ENCODE measurements around the gene CELSR1. TPM values are rescaled to one million over a fixed set of nuclear protein-coding genes. Genes with fewer than 3 reads are reported as not detected.

Gene CELSR1
- total and polyA plus RNA-seq, 2 donors (not counting 1 experiment from before 2014, with no cell fraction given), result 30.2 to 34.8 TPM

- DNase-seq (no peak), ATAC-seq (ENCODE audit: low read depth) (no peak)
- H3K79me2 ChIP-seq (ENCODE audit: control insufficient read depth, insufficient read depth, low read length), result no peaks in the 10 kb centered on the region
- H3K4me1 Mint-ChIP-seq, result peaks cover 13% of the 10 kb centered on the region
- H2AFZ ChIP-seq (ENCODE audit: insufficient read depth, low read depth, low read length, poor library complexity, severe bottlenecking), result no peak overlapping the region
- peaks cover 0 to 23% (median 2%) of the 10 kb centered on the region in 4 experiments for H3K27me3 ChIP-seq (replicated peaks in 1 of 4; ENCODE audit: control extremely low read depth in 1 of 4, control insufficient read depth in 3 of 4, insufficient read depth in 4 of 4, low read length in 3 of 4)
- WGBS (ENCODE audit: insufficient coverage), result 94% methylated on average over 19 of the region's 34 CpGs
- peaks cover 0 to 8% of the 10 kb centered on the region in 2 donors for H3K4me1 ChIP-seq (ENCODE audit: control insufficient read depth in 2 of 2, insufficient read depth in 2 of 2, low read length in 2 of 2)
- H3K4me3 ChIP-seq (ENCODE audit: control extremely low read depth in 1 of 5, extremely low read depth in 1 of 5, insufficient read depth in 1 of 5, low read depth in 2 of 5, low read length in 4 of 5), result no peak overlapping the region
- no peak overlapping the region for H3K27ac ChIP-seq (ENCODE audit: low read length in 2 of 2)
- no peaks in the 10 kb centered on the region for H4K20me1 ChIP-seq (ENCODE audit: control insufficient read depth, insufficient read depth, low read length, poor library complexity, severe bottlenecking)
- no peaks in the 10 kb centered on the region for H3K9me3 Mint-ChIP-seq (ENCODE audit: insufficient read depth)
- no peak overlapping the region for H3K9ac ChIP-seq (ENCODE audit: low read length)
- POLR2A ChIA-PET, result no interaction called here
- no peaks in the 10 kb centered on the region for H3K9me3 ChIP-seq (ENCODE audit: control extremely low read depth in 1 of 3, control insufficient read depth in 2 of 3, insufficient read depth in 1 of 3, low read length in 2 of 3)
- no peaks in the 10 kb centered on the region for H3K36me3 ChIP-seq (replicated peaks in 1 of 2; ENCODE audit: control extremely low read depth in 1 of 2, control insufficient read depth in 1 of 2, extremely low read depth in 1 of 2, insufficient read depth in 2 of 2, low read length in 1 of 2)
- no peak overlapping the region for H3K4me2 ChIP-seq (replicated peaks; ENCODE audit: low read depth, low read length, poor library complexity, severe bottlenecking)
- H3K27ac Mint-ChIP-seq, result no peak overlapping the region
- no peak for TF ChIP-seq CTCF (IDR thresholded peaks at IDR 0.05)
- intact Hi-C loops (cut with micrococcal nuclease), result no loop called here
- CTCF ChIA-PET, result no interaction called here
- peaks cover 22% of the 10 kb centered on the region for H3K27me3 Mint-ChIP-seq
- H3K4me3 Mint-ChIP-seq, result no peak overlapping the region
Measured at GRCh38 chr22:46507451-46508425, 29.7 kb downstream of the CELSR1 start.

GRCh38 chr22:46504584-46504983, 32.8 kb downstream of the CELSR1 start:
- Histone ChIP-seq H3K9ac (ENCODE audit: low read length) (no peak overlapping the region), H2AFZ (ENCODE audit: insufficient read depth, low read depth, low read length, poor library complexity, severe bottlenecking) (no peak overlapping the region), H3K79me2 (ENCODE audit: control insufficient read depth, insufficient read depth, low read length) (no peaks in the 10 kb centered on the region), H3K9me3 (ENCODE audit: control extremely low read depth in 1 of 3, control insufficient read depth in 2 of 3, insufficient read depth in 1 of 3, low read length in 2 of 3) (no peaks in the 10 kb centered on the region), H3K27ac (ENCODE audit: low read length in 2 of 2) (no peak overlapping the region), H3K4me2 (replicated peaks; ENCODE audit: low read depth, low read length, poor library complexity, severe bottlenecking) (no peak overlapping the region), H3K4me1 (ENCODE audit: control insufficient read depth in 2 of 2, insufficient read depth in 2 of 2, low read length in 2 of 2) (peaks cover under 1 to 8% of the 10 kb centered on the region in 2 donors), H3K4me3 (ENCODE audit: control extremely low read depth in 1 of 5, extremely low read depth in 1 of 5, insufficient read depth in 1 of 5, low read depth in 2 of 5, low read length in 4 of 5) (no peak overlapping the region), H3K36me3 (replicated peaks in 1 of 2; ENCODE audit: control extremely low read depth in 1 of 2, control insufficient read depth in 1 of 2, extremely low read depth in 1 of 2, insufficient read depth in 2 of 2, low read length in 1 of 2) (no peaks in the 10 kb centered on the region), H3K27me3 (replicated peaks in 1 of 4; ENCODE audit: control extremely low read depth in 1 of 4, control insufficient read depth in 3 of 4, insufficient read depth in 4 of 4, low read length in 3 of 4) (peaks cover 0 to 28% (median 3%) of the 10 kb centered on the region in 4 experiments), H4K20me1 (ENCODE audit: control insufficient read depth, insufficient read depth, low read length, poor library complexity, severe bottlenecking) (no peaks in the 10 kb centered on the region)
- CTCF ChIA-PET, result no interaction called here
- peaks cover 35% of the 10 kb centered on the region for H3K27me3 Mint-ChIP-seq
- intact Hi-C loops (cut with micrococcal nuclease), result no loop called here
- POLR2A ChIA-PET, result no interaction called here
- DNase-seq, result no peak
- WGBS (ENCODE audit: insufficient coverage), result no CpG with 5 or more reads among the region's 4 CpGs
- peaks cover 13% of the 10 kb centered on the region for H3K4me1 Mint-ChIP-seq
- TF ChIP-seq EZH2 (IDR thresholded peaks at IDR 0.05; ENCODE audit: borderline replicate concordance, insufficient read depth, low read depth, low read length, poor library complexity, severe bottlenecking) (no peak), CTCF (IDR thresholded peaks at IDR 0.05) (no peak)
- ATAC-seq (ENCODE audit: low read depth), result no peak
- no peak overlapping the region for H3K4me3 Mint-ChIP-seq
- H3K9me3 Mint-ChIP-seq (ENCODE audit: insufficient read depth), result no peaks in the 10 kb centered on the region
- no peak overlapping the region for H3K27ac Mint-ChIP-seq
